PC-9 (cell line): ENCODE results near the gene GBX1. TPM values are rescaled to one million over a fixed set of nuclear protein-coding genes. Genes with fewer than 3 reads are reported as not detected.

ENCODE experiments used
- BruUV-seq: library from RNA; stranded (reverse); fragments of 400-500 nt; replicated peaks from 2 replicates; lab custom pipeline; 2021; lab: Mats Ljungman, UMichigan
- CTCF ChIA-PET: fragments of 300-600 bp; sonication (Branson Sonifier 250); formaldehyde crosslinking; loops from one replicate; lab custom pipeline; 2022; ENCODE audit warnings: antibody characterized with exemption; lab: Charles Lee
- POLR2A ChIA-PET: fragments of 300-600 bp; sonication (Branson Sonifier 250); formaldehyde crosslinking; loops from one replicate; lab custom pipeline; 2022; ENCODE audit warnings: antibody characterized with exemption; ENCODE audit not compliant: unreplicated experiment; lab: Charles Lee
- DNase-seq, 2 experiments: peaks; one replicate each; pipeline versions ENCODE4 v3.0.0 to v3.0.0-alpha.2; 2015 to 2022; ENCODE audit warnings: mixed read lengths in 1 of 2
- H2AFZ ChIP-seq: fragments of 200-600 bp; sonication (generic); 2 replicates; pipeline ENCODE4 v1.8.1; 2017; ENCODE audit warnings: antibody characterized with exemption
- H3F3A ChIP-seq: fragments of 200-600 bp; sonication (generic); 2 replicates; pipeline ENCODE4 v1.8.1; 2017; ENCODE audit warnings: antibody characterized with exemption, mild to moderate bottlenecking, low read depth; ENCODE audit not compliant: insufficient read depth
- H3K27ac ChIP-seq: fragments of 200-600 bp; sonication (generic); 2 replicates; pipeline ENCODE4 v1.6.1; 2016; ENCODE audit warnings: mixed run types
- H3K27me3 ChIP-seq: fragments of 200-600 bp; sonication (generic); 2 replicates; pipeline ENCODE4 v1.6.1; 2016; ENCODE audit warnings: low read depth, mixed run types; ENCODE audit not compliant: insufficient read depth
- H3K36me3 ChIP-seq: fragments of 200-600 bp; sonication (generic); 2 replicates; pipeline ENCODE4 v1.6.1; 2016; ENCODE audit warnings: low read depth, mixed run types
- H3K4me1 ChIP-seq: fragments of 200-600 bp; sonication (generic); replicated peaks from 2 replicates; pipeline ENCODE4 v1.6.1; 2016; ENCODE audit warnings: mixed run types; ENCODE audit not compliant: insufficient read depth
- H3K4me2 ChIP-seq: fragments of 200-600 bp; sonication (generic); 2 replicates; pipeline ENCODE4 v1.6.1; 2017; ENCODE audit warnings: mixed run types
- H3K4me3 ChIP-seq: fragments of 200-600 bp; sonication (generic); 2 replicates; pipeline ENCODE4 v1.6.1; 2016; ENCODE audit warnings: mixed run types
- H3K79me2 ChIP-seq: fragments of 200-600 bp; sonication (generic); 2 replicates; pipeline ENCODE4 v1.6.1; 2017; ENCODE audit warnings: low read depth, mixed run types
- H3K9me2 ChIP-seq: fragments of 200-600 bp; sonication (generic); 2 replicates; pipeline ENCODE4 v1.8.1; 2017; ENCODE audit warnings: mild to moderate bottlenecking; ENCODE audit not compliant: insufficient read depth
- H3K9me3 ChIP-seq: fragments of 200-600 bp; sonication (generic); 2 replicates; pipeline ENCODE4 v1.8.1; 2016; ENCODE audit warnings: low read depth; ENCODE audit not compliant: insufficient read depth
- H4K20me1 ChIP-seq: fragments of 200-600 bp; sonication (generic); 2 replicates; pipeline ENCODE4 v1.8.1; 2017; ENCODE audit not compliant: insufficient read depth
- EZH2 ChIP-seq: fragments of 200-600 bp; sonication (generic); IDR thresholded peaks from 2 replicates; pipeline ENCODE4 v1.8.0; 2017; ENCODE audit warnings: antibody characterized with exemption, low read depth
- intact Hi-C: fragments of 100-400 bp; cut with micrococcal nuclease; formaldehyde crosslinking; loops from one replicate; pipeline ENCODE4 v1.10.0; 2022; ENCODE audit not compliant: unreplicated experiment
- total RNA-seq: library from RNA; stranded (reverse); gene quantifications from 2 replicates; pipeline ENCODE4 v1.2.3, GENCODE V29; 2021
- TF ChIP-seq, protein P1 (sequence below): fragments of 200-600 bp; sonication (generic); conservative IDR thresholded peaks from 2 replicates; pipeline ENCODE4 v1.6.1; 2017; ENCODE audit warnings: mixed run types, antibody characterized with exemption, mild to moderate bottlenecking, moderate library complexity

The GBX1 gene
- total RNA-seq, 1 experiment from 2014 or later, result not detected

DNA sequence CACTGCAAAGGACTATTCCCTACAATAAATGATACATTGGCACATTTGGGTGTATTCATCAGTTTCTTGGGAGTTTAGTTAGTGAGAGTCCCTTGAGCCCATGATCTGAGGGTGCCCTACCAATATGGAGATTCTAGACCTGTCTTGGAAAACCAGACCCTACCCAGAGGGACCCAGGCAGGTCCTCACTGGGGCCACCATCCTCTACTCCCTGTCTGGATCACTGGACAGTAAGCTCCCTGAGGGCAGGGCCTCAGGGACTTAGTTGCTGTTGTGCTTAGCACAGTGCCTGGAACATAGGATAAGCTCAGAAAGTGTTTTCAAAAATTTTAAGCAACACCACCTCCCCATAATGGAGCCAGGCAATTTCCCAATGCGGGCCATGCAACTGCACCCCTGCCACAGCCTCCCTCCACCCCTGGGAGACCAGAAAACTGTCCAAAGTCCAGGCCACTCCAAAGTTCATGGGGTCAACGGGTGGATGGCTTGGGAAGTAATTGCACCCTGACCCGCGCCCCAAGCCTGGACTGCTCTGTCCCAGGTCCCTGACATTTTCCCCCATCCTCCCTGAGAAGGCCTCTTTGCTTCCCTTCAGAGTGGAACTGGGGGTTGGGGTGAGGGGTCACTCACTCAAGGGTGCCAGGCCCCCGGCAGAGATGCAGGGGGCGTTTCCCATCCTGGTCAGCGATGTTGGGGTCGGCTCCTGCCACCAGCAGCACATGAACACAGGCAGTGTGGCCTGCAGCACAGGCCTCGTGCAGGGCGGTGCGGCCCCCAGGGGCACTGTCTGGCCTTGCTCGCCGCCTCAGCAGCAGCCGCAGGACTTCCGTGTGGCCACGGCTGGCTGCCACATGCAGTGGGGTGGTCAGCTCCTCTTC, 18.5 kb upstream of the GBX1 start:
- no TSS peak for BruUV-seq
- ChIA-PET POLR2A (no interaction called here), CTCF (no interaction called here)
- Histone ChIP-seq H3K9me3 (no peaks in the 10 kb centered on the region), H3K79me2 (no peaks in the 10 kb centered on the region), H2AFZ (no peak overlapping the region), H3K27ac (no peak overlapping the region), H3K9me2 (no peaks in the 10 kb centered on the region), H3K4me1 (no peaks in the 10 kb centered on the region), H3K36me3 (no peaks in the 10 kb centered on the region), H3K27me3 (peaks cover 97% of the 10 kb centered on the region), H3K4me3 (no peak overlapping the region), H3K4me2 (no peak overlapping the region), H3F3A (no peaks in the 10 kb centered on the region), H4K20me1 (no peaks in the 10 kb centered on the region)
- TF ChIP-seq, protein P1, sequence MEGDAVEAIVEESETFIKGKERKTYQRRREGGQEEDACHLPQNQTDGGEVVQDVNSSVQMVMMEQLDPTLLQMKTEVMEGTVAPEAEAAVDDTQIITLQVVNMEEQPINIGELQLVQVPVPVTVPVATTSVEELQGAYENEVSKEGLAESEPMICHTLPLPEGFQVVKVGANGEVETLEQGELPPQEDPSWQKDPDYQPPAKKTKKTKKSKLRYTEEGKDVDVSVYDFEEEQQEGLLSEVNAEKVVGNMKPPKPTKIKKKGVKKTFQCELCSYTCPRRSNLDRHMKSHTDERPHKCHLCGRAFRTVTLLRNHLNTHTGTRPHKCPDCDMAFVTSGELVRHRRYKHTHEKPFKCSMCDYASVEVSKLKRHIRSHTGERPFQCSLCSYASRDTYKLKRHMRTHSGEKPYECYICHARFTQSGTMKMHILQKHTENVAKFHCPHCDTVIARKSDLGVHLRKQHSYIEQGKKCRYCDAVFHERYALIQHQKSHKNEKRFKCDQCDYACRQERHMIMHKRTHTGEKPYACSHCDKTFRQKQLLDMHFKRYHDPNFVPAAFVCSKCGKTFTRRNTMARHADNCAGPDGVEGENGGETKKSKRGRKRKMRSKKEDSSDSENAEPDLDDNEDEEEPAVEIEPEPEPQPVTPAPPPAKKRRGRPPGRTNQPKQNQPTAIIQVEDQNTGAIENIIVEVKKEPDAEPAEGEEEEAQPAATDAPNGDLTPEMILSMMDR, result no peak
- intact Hi-C loops, result no loop called here
- DNase-seq, result no peak

DNA sequence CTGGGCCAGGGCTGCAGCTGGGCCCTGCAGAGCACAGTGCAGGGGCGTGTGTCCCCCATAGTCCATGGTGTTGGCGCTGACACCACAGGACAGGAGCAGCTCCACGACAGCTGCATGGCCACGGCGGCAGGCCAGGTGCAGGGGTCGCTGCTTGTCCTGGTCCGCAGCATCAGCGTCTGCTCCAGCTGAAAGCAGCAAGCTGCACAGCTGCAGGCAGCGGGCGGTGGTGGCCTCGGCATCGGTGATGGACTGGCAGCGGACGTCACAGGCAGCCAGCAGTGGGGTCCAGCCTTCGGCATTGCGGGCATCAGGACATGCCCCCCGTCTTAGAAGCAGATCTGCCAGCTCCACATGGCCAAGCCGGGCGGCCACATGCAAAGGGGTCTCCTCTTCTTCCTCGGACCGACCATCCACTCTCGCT, 13.5 kb upstream of the GBX1 start:
- CTCF ChIA-PET, result no interaction called here
- intact Hi-C loops, result no loop called here
- Histone ChIP-seq H3K4me1 (no peaks in the 10 kb centered on the region), H2AFZ (no peak overlapping the region), H3K36me3 (no peaks in the 10 kb centered on the region), H3K27me3 (peaks cover 96% of the 10 kb centered on the region), H4K20me1 (no peaks in the 10 kb centered on the region; the same call in 1 of the 2 replicates), H3K9me2 (no peaks in the 10 kb centered on the region), H3K4me2 (no peak overlapping the region), H3F3A (no peaks in the 10 kb centered on the region), H3K9me3 (no peaks in the 10 kb centered on the region), H3K27ac (no peak overlapping the region), H3K79me2 (no peaks in the 10 kb centered on the region), H3K4me3 (no peak overlapping the region)
- no TSS peak for BruUV-seq
- POLR2A ChIA-PET, result no interaction called here
- TF ChIP-seq, protein P1, result no peak
- TF ChIP-seq EZH2, result no peak
- DNase-seq, result no peak

DNA sequence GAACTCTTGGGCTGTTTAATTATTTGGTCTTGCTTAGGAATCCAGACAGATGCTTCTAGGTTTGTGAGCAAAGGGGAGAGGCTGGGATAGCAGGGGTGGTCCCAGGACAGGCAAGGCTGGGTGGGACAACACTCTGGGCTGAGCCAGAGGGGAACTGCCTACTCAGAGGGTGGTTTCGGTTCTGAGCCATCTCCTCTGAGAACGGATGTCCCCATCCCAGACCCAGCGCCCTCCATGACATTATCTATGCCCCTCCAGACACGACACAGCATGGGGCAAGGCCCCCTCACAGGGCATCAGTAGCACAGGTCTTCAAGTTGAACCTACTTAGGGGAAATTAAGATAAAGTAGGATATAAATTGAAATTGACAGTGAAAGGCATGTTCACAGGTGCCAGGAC, 12.5 kb upstream of the GBX1 start:
- Histone ChIP-seq H3F3A (no peaks in the 10 kb centered on the region), H2AFZ (no peak overlapping the region), H3K4me1 (no peaks in the 10 kb centered on the region), H3K9me2 (no peaks in the 10 kb centered on the region), H3K4me3 (no peak overlapping the region), H3K27ac (no peak overlapping the region), H3K79me2 (no peaks in the 10 kb centered on the region), H3K36me3 (no peaks in the 10 kb centered on the region), H3K27me3 (peaks cover 95% of the 10 kb centered on the region), H3K9me3 (no peaks in the 10 kb centered on the region), H4K20me1 (no peaks in the 10 kb centered on the region; the same call in 1 of the 2 replicates), H3K4me2 (no peak overlapping the region)
- no peak for TF ChIP-seq EZH2
- TF ChIP-seq, protein P1, result no peak
- ChIA-PET CTCF (interaction anchor here (0.6 kb wide), 1 partner anchor 117 kb away, joined by 5 read pairs; no protein-coding TSS in a partner anchor), POLR2A (no interaction called here)
- intact Hi-C loops, result loop anchor here (10.0 kb wide), 1 partner anchor 895 kb away; no protein-coding TSS in a partner anchor
- no peak for DNase-seq
- BruUV-seq, result no TSS peak
